HL-60 (cell line): ENCODE results near the gene GET3.

Source experiments
- GABPA ChIP-seq: IDR thresholded peaks from 2 replicates; pipeline ENCODE4 v1.6.1; 2012; ENCODE audit warnings: low read depth
- POLR2AphosphoS5 ChIP-seq: IDR thresholded peaks from 2 replicates; pipeline ENCODE4 v1.6.1; 2012; ENCODE audit warnings: low read depth
- SPI1 ChIP-seq: IDR thresholded peaks from 2 replicates; pipeline ENCODE4 v1.6.1; 2012; ENCODE audit warnings: low read depth, mild to moderate bottlenecking, borderline replicate concordance
- TF ChIP-seq, protein P1 (sequence below): IDR thresholded peaks from one replicate; pipeline ENCODE4 v1.5.1; 2011; ENCODE audit warnings: low read length, control low read depth, inconsistent platforms; ENCODE audit not compliant: insufficient read depth
- TF ChIP-seq, protein P2 (sequence below): IDR thresholded peaks from 2 replicates; pipeline ENCODE4 v1.6.1; 2012; ENCODE audit warnings: low read depth; ENCODE audit not compliant: insufficient replicate concordance

DNA sequence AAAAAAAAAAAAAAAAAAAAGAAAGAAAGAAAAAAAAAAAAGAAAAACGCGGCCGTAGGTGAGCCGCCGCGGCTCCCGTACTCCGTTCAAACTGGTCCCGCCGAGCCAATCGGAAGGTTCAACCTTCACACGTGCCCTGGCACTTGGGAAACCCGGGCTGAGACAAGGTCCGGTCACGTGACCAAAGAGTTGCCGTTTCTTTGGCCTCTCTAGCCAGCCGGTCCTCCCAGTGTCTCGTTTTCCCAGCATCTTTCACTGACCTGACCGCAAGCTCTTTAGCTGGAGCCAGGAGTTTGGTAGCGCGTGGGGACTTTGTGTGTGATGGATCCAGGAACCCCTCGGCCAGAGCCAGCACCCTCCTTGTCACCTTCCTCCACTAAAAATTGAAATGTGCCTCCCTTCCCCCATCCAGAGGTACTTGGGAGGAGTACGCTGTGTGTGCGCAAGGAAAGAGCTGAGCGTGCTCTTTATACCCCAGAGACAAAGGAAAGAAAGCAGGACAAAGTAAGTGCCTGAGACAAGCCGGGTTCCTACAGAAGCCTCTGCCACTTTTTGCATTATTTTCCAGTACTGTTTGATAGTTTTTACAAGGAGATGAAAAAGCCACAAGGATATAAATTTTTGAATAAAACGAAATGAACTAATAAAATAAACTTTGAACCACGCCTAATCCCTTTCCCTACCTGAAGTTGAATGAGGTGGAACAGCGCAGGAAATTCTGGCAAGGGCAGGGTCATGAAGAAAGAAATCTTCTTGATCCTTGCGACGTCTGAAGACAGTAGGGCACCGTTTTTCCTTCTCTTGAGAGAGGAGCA lies 14.5 kb upstream of the GET3 start:
- TF ChIP-seq POLR2AphosphoS5 (peak; percentile 57; the same call in 1 of the 2 replicates), GABPA (peak; percentile 64), SPI1 (no peak)
- TF ChIP-seq, protein P1, sequence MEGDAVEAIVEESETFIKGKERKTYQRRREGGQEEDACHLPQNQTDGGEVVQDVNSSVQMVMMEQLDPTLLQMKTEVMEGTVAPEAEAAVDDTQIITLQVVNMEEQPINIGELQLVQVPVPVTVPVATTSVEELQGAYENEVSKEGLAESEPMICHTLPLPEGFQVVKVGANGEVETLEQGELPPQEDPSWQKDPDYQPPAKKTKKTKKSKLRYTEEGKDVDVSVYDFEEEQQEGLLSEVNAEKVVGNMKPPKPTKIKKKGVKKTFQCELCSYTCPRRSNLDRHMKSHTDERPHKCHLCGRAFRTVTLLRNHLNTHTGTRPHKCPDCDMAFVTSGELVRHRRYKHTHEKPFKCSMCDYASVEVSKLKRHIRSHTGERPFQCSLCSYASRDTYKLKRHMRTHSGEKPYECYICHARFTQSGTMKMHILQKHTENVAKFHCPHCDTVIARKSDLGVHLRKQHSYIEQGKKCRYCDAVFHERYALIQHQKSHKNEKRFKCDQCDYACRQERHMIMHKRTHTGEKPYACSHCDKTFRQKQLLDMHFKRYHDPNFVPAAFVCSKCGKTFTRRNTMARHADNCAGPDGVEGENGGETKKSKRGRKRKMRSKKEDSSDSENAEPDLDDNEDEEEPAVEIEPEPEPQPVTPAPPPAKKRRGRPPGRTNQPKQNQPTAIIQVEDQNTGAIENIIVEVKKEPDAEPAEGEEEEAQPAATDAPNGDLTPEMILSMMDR, result no peak
- TF ChIP-seq, protein P2, sequence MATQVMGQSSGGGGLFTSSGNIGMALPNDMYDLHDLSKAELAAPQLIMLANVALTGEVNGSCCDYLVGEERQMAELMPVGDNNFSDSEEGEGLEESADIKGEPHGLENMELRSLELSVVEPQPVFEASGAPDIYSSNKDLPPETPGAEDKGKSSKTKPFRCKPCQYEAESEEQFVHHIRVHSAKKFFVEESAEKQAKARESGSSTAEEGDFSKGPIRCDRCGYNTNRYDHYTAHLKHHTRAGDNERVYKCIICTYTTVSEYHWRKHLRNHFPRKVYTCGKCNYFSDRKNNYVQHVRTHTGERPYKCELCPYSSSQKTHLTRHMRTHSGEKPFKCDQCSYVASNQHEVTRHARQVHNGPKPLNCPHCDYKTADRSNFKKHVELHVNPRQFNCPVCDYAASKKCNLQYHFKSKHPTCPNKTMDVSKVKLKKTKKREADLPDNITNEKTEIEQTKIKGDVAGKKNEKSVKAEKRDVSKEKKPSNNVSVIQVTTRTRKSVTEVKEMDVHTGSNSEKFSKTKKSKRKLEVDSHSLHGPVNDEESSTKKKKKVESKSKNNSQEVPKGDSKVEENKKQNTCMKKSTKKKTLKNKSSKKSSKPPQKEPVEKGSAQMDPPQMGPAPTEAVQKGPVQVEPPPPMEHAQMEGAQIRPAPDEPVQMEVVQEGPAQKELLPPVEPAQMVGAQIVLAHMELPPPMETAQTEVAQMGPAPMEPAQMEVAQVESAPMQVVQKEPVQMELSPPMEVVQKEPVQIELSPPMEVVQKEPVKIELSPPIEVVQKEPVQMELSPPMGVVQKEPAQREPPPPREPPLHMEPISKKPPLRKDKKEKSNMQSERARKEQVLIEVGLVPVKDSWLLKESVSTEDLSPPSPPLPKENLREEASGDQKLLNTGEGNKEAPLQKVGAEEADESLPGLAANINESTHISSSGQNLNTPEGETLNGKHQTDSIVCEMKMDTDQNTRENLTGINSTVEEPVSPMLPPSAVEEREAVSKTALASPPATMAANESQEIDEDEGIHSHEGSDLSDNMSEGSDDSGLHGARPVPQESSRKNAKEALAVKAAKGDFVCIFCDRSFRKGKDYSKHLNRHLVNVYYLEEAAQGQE, result no peak
